ELR (cell line): ENCODE results near the gene LRIG2.

Experiments used
- DNase-seq: peaks from one replicate; pipeline ENCODE4 v3.0.0-alpha.2; 2015; ENCODE audit warnings: low read depth

The LRIG2 gene

GRCh38 chr1:113168946-113169345 lies 95.9 kb downstream of the LRIG2 start:
- no peak for DNase-seq

- no peak for DNase-seq
Measured at GRCh38 chr1:113169591-113169990, 96.6 kb downstream of the LRIG2 start.

- no peak for DNase-seq
Measured at GRCh38 chr1:113170519-113170918, 97.5 kb downstream of the LRIG2 start.

GRCh38 chr1:113178106-113178505 lies 105.1 kb downstream of the LRIG2 start:
- DNase-seq: no peak

- DNase-seq: peak; percentile 24
Measured at GRCh38 chr1:113178522-113178921, 105.5 kb downstream of the LRIG2 start.
